GM06990 (cell line): ENCODE data around the gene ZC3H12D.

Experiments
- DNase-seq: peaks from one replicate; pipeline ENCODE4 v3.0.0-alpha.2; 2011; ENCODE audit not compliant: insufficient read length; ENCODE audit errors: extremely low read depth
- H3K27me3 ChIP-seq: replicated peaks from 2 replicates; pipeline ENCODE4 v1.6.0; 2011; ENCODE audit warnings: low read length; ENCODE audit not compliant: control insufficient read depth, insufficient read depth
- H3K36me3 ChIP-seq: 2 replicates; pipeline ENCODE4 v1.5.1; 2011; ENCODE audit warnings: low read length; ENCODE audit not compliant: control insufficient read depth, insufficient read depth
- H3K4me3 ChIP-seq: replicated peaks from 2 replicates; pipeline ENCODE4 v1.5.1; 2011; ENCODE audit warnings: low read depth, mild to moderate bottlenecking, control low read depth, low read length
- TF ChIP-seq, protein P1 (sequence below): IDR thresholded peaks from 2 replicates; pipeline ENCODE4 v1.5.1; 2011; ENCODE audit warnings: low read length, control low read depth, mild to moderate bottlenecking, inconsistent platforms; ENCODE audit not compliant: insufficient read depth, poor library complexity, severe bottlenecking

ZC3H12D gene

GRCh38 chr6:149508485-149508884 is 23.7 kb upstream of the ZC3H12D start:
- Histone ChIP-seq H3K4me3 (no peak overlapping the region), H3K27me3 (no peaks in the 10 kb centered on the region), H3K36me3 (peaks cover 3% of the 10 kb centered on the region; the same call in 1 of the 2 replicates)
- TF ChIP-seq, protein P1, sequence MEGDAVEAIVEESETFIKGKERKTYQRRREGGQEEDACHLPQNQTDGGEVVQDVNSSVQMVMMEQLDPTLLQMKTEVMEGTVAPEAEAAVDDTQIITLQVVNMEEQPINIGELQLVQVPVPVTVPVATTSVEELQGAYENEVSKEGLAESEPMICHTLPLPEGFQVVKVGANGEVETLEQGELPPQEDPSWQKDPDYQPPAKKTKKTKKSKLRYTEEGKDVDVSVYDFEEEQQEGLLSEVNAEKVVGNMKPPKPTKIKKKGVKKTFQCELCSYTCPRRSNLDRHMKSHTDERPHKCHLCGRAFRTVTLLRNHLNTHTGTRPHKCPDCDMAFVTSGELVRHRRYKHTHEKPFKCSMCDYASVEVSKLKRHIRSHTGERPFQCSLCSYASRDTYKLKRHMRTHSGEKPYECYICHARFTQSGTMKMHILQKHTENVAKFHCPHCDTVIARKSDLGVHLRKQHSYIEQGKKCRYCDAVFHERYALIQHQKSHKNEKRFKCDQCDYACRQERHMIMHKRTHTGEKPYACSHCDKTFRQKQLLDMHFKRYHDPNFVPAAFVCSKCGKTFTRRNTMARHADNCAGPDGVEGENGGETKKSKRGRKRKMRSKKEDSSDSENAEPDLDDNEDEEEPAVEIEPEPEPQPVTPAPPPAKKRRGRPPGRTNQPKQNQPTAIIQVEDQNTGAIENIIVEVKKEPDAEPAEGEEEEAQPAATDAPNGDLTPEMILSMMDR = no peak
- no peak for DNase-seq

DNA sequence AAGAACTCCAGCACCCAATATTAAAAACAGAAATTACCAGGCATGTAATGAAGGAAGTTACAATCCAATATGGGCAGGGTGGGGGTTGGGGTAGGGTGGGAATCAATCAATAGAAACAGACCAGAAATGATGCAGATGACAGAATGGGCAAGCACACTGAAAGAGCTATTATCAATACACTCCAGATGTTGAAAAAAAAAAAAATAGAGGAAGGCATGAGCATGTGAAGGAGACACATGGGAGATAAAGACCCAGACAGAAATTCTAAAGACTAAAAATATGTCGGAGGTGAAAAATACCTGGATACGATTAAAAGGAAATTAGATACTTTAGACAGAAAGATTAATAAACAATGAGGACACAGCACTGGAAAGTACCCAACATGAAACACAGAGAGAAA is 19.1 kb upstream of the ZC3H12D start:
- DNase-seq = no peak
- TF ChIP-seq, protein P1 = no peak
- no peaks in the 10 kb centered on the region; the same call in 1 of the 2 replicates for H3K36me3 ChIP-seq
- H3K4me3 ChIP-seq = no peak overlapping the region
- no peaks in the 10 kb centered on the region for H3K27me3 ChIP-seq

- TF ChIP-seq, protein P1 = no peak
- Histone ChIP-seq H3K27me3 (no peaks in the 10 kb centered on the region), H3K4me3 (no peak overlapping the region), H3K36me3 (no peaks in the 10 kb centered on the region; the same call in 1 of the 2 replicates)
- no peak for DNase-seq
These were observed 18.5 kb upstream of the ZC3H12D start for GRCh38 chr6:149503276-149503675.

DNA sequence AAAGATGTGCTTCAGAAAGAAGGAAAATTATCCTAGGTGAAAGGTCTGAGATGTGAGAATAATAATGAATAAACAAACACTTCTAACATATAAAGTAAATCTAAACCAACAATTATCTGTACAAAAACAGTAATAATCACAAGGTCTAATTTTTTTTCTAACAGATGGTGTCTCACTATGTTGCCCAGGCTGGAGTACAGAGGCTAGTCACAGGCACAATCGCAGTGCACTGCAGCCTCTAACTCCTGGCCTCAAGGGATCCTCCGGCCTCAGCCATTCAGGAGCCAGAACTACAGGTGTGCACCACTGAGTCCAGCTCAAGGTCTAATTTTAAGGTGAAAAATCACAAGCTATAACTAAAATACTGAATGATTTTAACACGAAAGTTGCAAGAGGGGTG is 17.0 kb upstream of the ZC3H12D start:
- Histone ChIP-seq H3K36me3 (no peaks in the 10 kb centered on the region; the same call in 1 of the 2 replicates), H3K4me3 (no peak overlapping the region), H3K27me3 (no peaks in the 10 kb centered on the region)
- TF ChIP-seq, protein P1 = no peak
- DNase-seq = no peak

- TF ChIP-seq, protein P1 = no peak
- Histone ChIP-seq H3K36me3 (no peaks in the 10 kb centered on the region; the same call in 1 of the 2 replicates), H3K27me3 (no peaks in the 10 kb centered on the region), H3K4me3 (no peak overlapping the region)
- no peak for DNase-seq
These were observed 16.4 kb upstream of the ZC3H12D start for GRCh38 chr6:149501201-149501600.

DNA sequence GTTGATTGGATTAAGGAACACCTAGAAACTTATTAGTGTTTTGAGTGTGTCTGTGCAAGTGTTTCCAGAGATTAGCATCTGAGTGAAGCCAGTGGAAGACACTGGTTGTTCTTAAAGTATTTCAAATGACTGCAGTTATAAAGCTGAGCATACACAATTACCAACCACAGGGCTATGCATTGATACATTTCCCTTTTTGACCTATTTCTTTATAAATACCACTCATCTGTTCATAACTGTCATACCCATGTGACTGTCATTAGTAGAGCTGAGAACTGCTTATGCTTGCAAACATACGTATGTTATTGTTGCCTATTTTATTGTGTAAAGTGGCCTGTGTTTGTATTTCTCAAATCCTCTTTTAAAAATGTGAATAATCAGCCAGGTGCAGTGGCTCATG is 15.3 kb upstream of the ZC3H12D start:
- DNase-seq = no peak
- TF ChIP-seq, protein P1 = no peak
- Histone ChIP-seq H3K4me3 (no peak overlapping the region), H3K36me3 (no peaks in the 10 kb centered on the region; the same call in 1 of the 2 replicates), H3K27me3 (no peaks in the 10 kb centered on the region)
